HEK293 (cell line): ENCODE data around the gene SNX4.
A peak's percentile ranks its signal among the peaks of the same experiment; 100 is the strongest.

ENCODE experiments used
- CTCF ChIA-PET: fragments of 350-600 bp; formaldehyde crosslinking; extraction: SDS; loops from one replicate; lab custom pipeline; 2021; ENCODE audit warnings: antibody characterized with exemption; lab: Yijun Ruan, JAX
- POLR2A ChIA-PET: fragments of 300-600 bp; formaldehyde crosslinking; extraction: SDS; loops from one replicate; lab custom pipeline; 2020; ENCODE audit warnings: antibody characterized with exemption, inconsistent platforms; lab: Yijun Ruan, JAX
- H3K27ac ChIP-seq: fragments of 200-500 bp; sonication (Bioruptor generic); 2 replicates; pipeline ENCODE4 v1.5.1; 2014; ENCODE audit warnings: low read depth, low read length, control low read depth, inconsistent platforms; ENCODE audit errors: extremely low read depth
- H3K36me3 ChIP-seq, 2 experiments: fragments of 200-500 bp in 1 of 2; sonication (Bioruptor generic) in 1 of 2; 1 replicate in 1 of 2; 2 replicates in 1 of 2; pipeline ENCODE4 v1.5.1; 2014 to 2017; ENCODE audit warnings: inconsistent platforms in 2 of 2, low read length in 2 of 2; ENCODE audit not compliant: control insufficient read depth in 2 of 2, insufficient read depth in 1 of 2
- H3K4me1 ChIP-seq: fragments of 200-500 bp; sonication (Bioruptor generic); 2 replicates; pipeline ENCODE4 v1.5.1; 2014; ENCODE audit warnings: mild to moderate bottlenecking, low read length, inconsistent platforms; ENCODE audit not compliant: control insufficient read depth, insufficient read depth
- H3K4me3 ChIP-seq: 2 replicates; pipeline ENCODE4 v1.5.1; 2011; ENCODE audit warnings: low read depth, mild to moderate bottlenecking, control low read depth, low read length, moderate library complexity
- H3K9me3 ChIP-seq: fragments of 200-500 bp; sonication (Bioruptor generic); 2 replicates; pipeline ENCODE4 v1.5.1; 2014; ENCODE audit warnings: low read depth, low read length, inconsistent platforms; ENCODE audit not compliant: control insufficient read depth, insufficient read depth
- GLIS1 ChIP-seq: fragments of 450-650 bp; formaldehyde crosslinking; IDR thresholded peaks from 2 replicates; pipeline ENCODE4 v1.5.1; 2016; ENCODE audit warnings: missing biosample characterization, missing genetic modification characterization
- SCRT1 ChIP-seq: fragments of 450-650 bp; formaldehyde crosslinking; IDR thresholded peaks from 2 replicates; pipeline ENCODE4 v1.5.1; 2016; ENCODE audit warnings: missing biosample characterization, missing genetic modification characterization, borderline replicate concordance
- SETDB1 ChIP-seq: IDR thresholded peaks from one replicate; pipeline ENCODE4 v1.6.1; 2017; ENCODE audit warnings: mild to moderate bottlenecking, low read length, moderate library complexity, mixed read lengths; ENCODE audit not compliant: insufficient read length
- ZBTB1 ChIP-seq: fragments of 450-650 bp; formaldehyde crosslinking; IDR thresholded peaks from 2 replicates; pipeline ENCODE4 v1.5.1; 2016; ENCODE audit warnings: missing biosample characterization, missing genetic modification characterization
- ZBTB8A ChIP-seq: fragments of 450-650 bp; formaldehyde crosslinking; IDR thresholded peaks from 2 replicates; pipeline ENCODE4 v1.5.1; 2016; ENCODE audit warnings: missing biosample characterization, missing genetic modification characterization
- ZFP37 ChIP-seq: fragments of 450-650 bp; formaldehyde crosslinking; IDR thresholded peaks from 2 replicates; pipeline ENCODE4 v1.5.1; 2016; ENCODE audit warnings: missing biosample characterization, missing genetic modification characterization
- ZNF23 ChIP-seq: fragments of 450-650 bp; formaldehyde crosslinking; IDR thresholded peaks from 2 replicates; pipeline ENCODE4 v1.5.1; 2016; ENCODE audit warnings: missing biosample characterization, missing genetic modification characterization, borderline replicate concordance
- ZNF335 ChIP-seq: fragments of 450-650 bp; formaldehyde crosslinking; conservative IDR thresholded peaks from 2 replicates; pipeline ENCODE4 v1.5.1; 2016; ENCODE audit warnings: missing biosample characterization, missing genetic modification characterization
- ZNF629 ChIP-seq: fragments of 450-650 bp; formaldehyde crosslinking; IDR thresholded peaks from 2 replicates; pipeline ENCODE4 v1.5.1; 2017; ENCODE audit warnings: missing biosample characterization, missing genetic modification characterization
- ZNF677 ChIP-seq: fragments of 450-650 bp; IDR thresholded peaks from 2 replicates; pipeline ENCODE4 v1.5.0; 2018; ENCODE audit warnings: missing biosample characterization, mild to moderate bottlenecking, missing genetic modification characterization, moderate library complexity
- ZNF792 ChIP-seq: fragments of 450-650 bp; formaldehyde crosslinking; IDR thresholded peaks from 2 replicates; pipeline ENCODE4 v1.5.1; 2016; ENCODE audit warnings: missing biosample characterization, missing genetic modification characterization
- TF ChIP-seq, protein P1 (sequence below): fragments of 450-650 bp; formaldehyde crosslinking; conservative IDR thresholded peaks from 2 replicates; pipeline ENCODE4 v1.5.1; 2016; ENCODE audit warnings: low read depth, missing biosample characterization, missing genetic modification characterization
- TF ChIP-seq, protein P2 (sequence below): fragments of 450-650 bp; formaldehyde crosslinking; IDR thresholded peaks from 2 replicates; pipeline ENCODE4 v1.5.1; 2016; ENCODE audit warnings: missing biosample characterization, missing genetic modification characterization
- TF ChIP-seq, protein P3 (sequence below): fragments of 450-650 bp; formaldehyde crosslinking; IDR thresholded peaks from 2 replicates; pipeline ENCODE4 v1.5.1; 2016; ENCODE audit warnings: missing biosample characterization, missing genetic modification characterization

Gene SNX4

DNA sequence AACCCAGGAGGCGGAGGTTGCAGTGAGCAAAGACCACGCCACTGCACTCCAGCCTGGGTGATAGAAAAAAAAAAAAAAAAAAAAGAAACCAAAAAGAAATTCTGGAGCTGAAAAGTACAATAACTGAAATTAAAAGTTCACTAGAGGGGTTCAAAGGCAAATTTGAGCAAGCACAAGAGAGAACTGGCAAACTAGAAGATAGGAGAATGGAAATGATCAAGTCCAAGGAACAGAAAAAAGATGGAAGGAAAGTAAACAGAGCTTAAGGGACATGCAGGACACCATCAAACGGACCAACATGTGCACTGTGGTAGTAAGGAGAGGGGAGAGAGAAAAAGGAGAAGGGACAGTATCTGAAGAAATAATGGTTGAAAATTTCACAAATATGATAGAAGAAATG lies 12.9 kb downstream of the SNX4 start:
- ChIA-PET POLR2A (no interaction called here), CTCF (no interaction called here)
- H3K36me3 ChIP-seq, result peaks cover 7 to 51% of the 10 kb centered on the region in 2 experiments; a peak in 2 of 3 replicates
- H3K9me3 ChIP-seq, result no peaks in the 10 kb centered on the region
- H3K4me3 ChIP-seq, result no peak overlapping the region
- H3K27ac ChIP-seq, result no peak overlapping the region
- TF ChIP-seq ZNF629 (tag by site-specific recombination), result no peak
- TF ChIP-seq SETDB1, result peak; percentile 29
- TF ChIP-seq ZNF792 (tag by site-specific recombination), result no peak
- 0 out of 2 replicates have a peak, but pooled peaks cover 2% of the 10 kb centered on the region for H3K4me1 ChIP-seq

DNA sequence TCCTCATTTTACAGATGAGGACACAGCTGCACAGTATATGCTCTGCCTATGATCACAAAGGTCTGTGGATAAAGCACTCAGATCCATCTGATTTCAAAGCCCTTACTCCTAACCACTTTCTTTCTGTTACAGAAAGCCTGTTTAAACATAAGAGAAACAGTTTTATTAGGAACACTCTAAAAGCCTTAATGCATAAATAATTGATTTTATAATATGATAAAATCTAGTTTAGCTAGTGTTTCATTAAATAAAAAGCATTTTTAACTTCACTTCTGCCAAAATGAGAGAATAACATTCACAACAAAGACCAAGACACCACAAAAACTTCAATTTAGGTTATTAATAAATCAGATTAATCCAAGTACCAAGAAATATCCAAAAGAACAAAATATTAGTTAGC lies 21.4 kb downstream of the SNX4 start:
- H3K4me1 ChIP-seq, result no peaks in the 10 kb centered on the region
- peaks cover 21 to 44% of the 10 kb centered on the region in 2 experiments for H3K36me3 ChIP-seq
- CTCF ChIA-PET, result interaction anchor here (1.4 kb wide), 1 partner anchor 87 kb away, joined by 4 read pairs; no protein-coding TSS in a partner anchor
- TF ChIP-seq ZNF335 (tag by site-specific recombination), result no peak
- POLR2A ChIA-PET, result no interaction called here
- H3K4me3 ChIP-seq, result no peak overlapping the region
- no peak overlapping the region for H3K27ac ChIP-seq
- H3K9me3 ChIP-seq, result no peaks in the 10 kb centered on the region

DNA sequence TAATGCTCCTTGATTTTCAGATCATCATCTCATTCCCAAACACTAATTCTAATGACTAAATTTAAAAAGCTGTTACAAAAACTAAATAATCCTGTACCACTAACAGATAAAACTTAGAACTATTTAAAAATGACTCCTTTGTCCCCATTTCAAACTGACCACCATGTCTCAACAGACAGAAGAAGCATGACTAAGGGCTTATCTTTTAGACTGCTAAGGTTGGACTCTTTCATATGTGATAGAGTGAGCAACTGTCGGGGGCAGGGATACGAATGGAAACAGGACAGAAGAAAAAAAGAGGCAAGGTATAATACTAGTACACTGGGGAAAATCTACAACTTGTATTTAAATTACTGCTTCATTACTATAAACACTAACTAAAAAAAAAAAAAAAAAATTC lies 23.3 kb downstream of the SNX4 start:
- H3K4me3 ChIP-seq, result no peak overlapping the region
- TF ChIP-seq, protein P1, sequence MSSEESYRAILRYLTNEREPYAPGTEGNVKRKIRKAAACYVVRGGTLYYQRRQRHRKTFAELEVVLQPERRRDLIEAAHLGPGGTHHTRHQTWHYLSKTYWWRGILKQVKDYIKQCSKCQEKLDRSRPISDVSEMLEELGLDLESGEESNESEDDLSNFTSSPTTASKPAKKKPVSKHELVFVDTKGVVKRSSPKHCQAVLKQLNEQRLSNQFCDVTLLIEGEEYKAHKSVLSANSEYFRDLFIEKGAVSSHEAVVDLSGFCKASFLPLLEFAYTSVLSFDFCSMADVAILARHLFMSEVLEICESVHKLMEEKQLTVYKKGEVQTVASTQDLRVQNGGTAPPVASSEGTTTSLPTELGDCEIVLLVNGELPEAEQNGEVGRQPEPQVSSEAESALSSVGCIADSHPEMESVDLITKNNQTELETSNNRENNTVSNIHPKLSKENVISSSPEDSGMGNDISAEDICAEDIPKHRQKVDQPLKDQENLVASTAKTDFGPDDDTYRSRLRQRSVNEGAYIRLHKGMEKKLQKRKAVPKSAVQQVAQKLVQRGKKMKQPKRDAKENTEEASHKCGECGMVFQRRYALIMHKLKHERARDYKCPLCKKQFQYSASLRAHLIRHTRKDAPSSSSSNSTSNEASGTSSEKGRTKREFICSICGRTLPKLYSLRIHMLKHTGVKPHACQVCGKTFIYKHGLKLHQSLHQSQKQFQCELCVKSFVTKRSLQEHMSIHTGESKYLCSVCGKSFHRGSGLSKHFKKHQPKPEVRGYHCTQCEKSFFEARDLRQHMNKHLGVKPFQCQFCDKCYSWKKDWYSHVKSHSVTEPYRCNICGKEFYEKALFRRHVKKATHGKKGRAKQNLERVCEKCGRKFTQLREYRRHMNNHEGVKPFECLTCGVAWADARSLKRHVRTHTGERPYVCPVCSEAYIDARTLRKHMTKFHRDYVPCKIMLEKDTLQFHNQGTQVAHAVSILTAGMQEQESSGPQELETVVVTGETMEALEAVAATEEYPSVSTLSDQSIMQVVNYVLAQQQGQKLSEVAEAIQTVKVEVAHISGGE (tag by site-specific recombination), result no peak
- no peak for TF ChIP-seq ZBTB1
- no peak for TF ChIP-seq ZFP37 (tag by site-specific recombination)
- TF ChIP-seq, protein P2, sequence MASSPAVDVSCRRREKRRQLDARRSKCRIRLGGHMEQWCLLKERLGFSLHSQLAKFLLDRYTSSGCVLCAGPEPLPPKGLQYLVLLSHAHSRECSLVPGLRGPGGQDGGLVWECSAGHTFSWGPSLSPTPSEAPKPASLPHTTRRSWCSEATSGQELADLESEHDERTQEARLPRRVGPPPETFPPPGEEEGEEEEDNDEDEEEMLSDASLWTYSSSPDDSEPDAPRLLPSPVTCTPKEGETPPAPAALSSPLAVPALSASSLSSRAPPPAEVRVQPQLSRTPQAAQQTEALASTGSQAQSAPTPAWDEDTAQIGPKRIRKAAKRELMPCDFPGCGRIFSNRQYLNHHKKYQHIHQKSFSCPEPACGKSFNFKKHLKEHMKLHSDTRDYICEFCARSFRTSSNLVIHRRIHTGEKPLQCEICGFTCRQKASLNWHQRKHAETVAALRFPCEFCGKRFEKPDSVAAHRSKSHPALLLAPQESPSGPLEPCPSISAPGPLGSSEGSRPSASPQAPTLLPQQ, result no peak
- TF ChIP-seq ZBTB8A (tag by site-specific recombination), result no peak
- TF ChIP-seq SCRT1 (tag by site-specific recombination), result no peak
- TF ChIP-seq ZNF677 (tag by site-specific recombination), result no peak
- TF ChIP-seq ZNF23, result no peak
- TF ChIP-seq, protein P3, sequence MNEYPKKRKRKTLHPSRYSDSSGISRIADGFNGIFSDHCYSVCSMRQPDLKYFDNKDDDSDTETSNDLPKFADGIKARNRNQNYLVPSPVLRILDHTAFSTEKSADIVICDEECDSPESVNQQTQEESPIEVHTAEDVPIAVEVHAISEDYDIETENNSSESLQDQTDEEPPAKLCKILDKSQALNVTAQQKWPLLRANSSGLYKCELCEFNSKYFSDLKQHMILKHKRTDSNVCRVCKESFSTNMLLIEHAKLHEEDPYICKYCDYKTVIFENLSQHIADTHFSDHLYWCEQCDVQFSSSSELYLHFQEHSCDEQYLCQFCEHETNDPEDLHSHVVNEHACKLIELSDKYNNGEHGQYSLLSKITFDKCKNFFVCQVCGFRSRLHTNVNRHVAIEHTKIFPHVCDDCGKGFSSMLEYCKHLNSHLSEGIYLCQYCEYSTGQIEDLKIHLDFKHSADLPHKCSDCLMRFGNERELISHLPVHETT (tag by site-specific recombination), result no peak
- no peaks in the 10 kb centered on the region for H3K4me1 ChIP-seq
- H3K36me3 ChIP-seq, result peaks cover 17 to 55% of the 10 kb centered on the region in 2 experiments
- ChIA-PET CTCF (no interaction called here), POLR2A (no interaction called here)
- H3K9me3 ChIP-seq, result no peaks in the 10 kb centered on the region
- no peak overlapping the region for H3K27ac ChIP-seq

DNA sequence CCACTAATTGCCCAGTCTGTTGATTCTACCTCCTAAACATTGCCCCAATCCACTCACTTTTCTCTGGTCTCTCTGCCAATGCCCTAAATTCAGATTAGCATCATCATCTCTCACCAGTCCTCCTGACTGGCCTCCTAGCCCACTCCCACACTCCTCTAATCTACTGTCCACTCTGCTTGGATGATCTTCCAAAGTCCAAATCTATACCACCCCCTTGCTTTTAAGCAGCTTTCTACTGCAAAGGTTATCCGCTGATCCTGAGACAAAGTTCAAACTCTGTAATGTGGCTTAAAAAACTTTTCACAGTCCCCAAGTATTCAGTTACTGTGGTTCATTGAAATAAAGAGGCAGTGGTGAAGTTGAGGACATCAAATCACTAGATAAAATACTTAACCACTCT lies 37.6 kb downstream of the SNX4 start:
- no peak overlapping the region for H3K27ac ChIP-seq
- TF ChIP-seq ZBTB8A (tag by site-specific recombination) (no peak), GLIS1 (tag by site-specific recombination) (peak; percentile 46)
- no peaks in the 10 kb centered on the region for H3K4me1 ChIP-seq
- ChIA-PET POLR2A (no interaction called here), CTCF (no interaction called here)
- no peak overlapping the region for H3K4me3 ChIP-seq
- H3K36me3 ChIP-seq, result peaks cover 9 to 49% of the 10 kb centered on the region in 2 experiments; a peak in 2 of 3 replicates
- no peaks in the 10 kb centered on the region for H3K9me3 ChIP-seq
